ENCODE data around the gene TNIK. TPM values are rescaled to one million over a fixed set of nuclear protein-coding genes. Genes with fewer than 3 reads are reported as not detected.

Gene TNIK
- total RNA-seq, 1 donor from 2014 or later: 38.1 TPM

- DNase-seq (ENCODE audit: extremely low spot score, unreplicated experiment): no peak
- Mint-ChIP-seq H3K9me3 (peaks cover 7% of the 10 kb centered on the region), H3K27ac (no peak overlapping the region), H3K27me3 (peaks cover 3% of the 10 kb centered on the region), H3K4me3 (no peak overlapping the region), H3K4me1 (ENCODE audit: unreplicated experiment) (peaks cover 9% of the 10 kb centered on the region), H3K36me3 (peaks cover 3% of the 10 kb centered on the region)
- TF ChIP-seq CTCF (conservative IDR thresholded peaks at IDR 0.05): no peak
Observed at GRCh38 chr3:171279972-171280371, 180.2 kb downstream of the TNIK start.

- H3K4me1 Mint-ChIP-seq (ENCODE audit: unreplicated experiment): no peaks in the 10 kb centered on the region
- H3K4me3 Mint-ChIP-seq: no peak overlapping the region
- H3K27me3 Mint-ChIP-seq: peaks cover 3% of the 10 kb centered on the region
- no peak for TF ChIP-seq CTCF (conservative IDR thresholded peaks at IDR 0.05)
- no peak for DNase-seq (ENCODE audit: extremely low spot score, unreplicated experiment)
- H3K27ac Mint-ChIP-seq: no peak overlapping the region
- H3K36me3 Mint-ChIP-seq: peaks cover 3% of the 10 kb centered on the region
- peaks cover 13% of the 10 kb centered on the region for H3K9me3 Mint-ChIP-seq
Observed at GRCh38 chr3:171278299-171278590, 182.0 kb downstream of the TNIK start.

- H3K9me3 Mint-ChIP-seq: peaks cover 13% of the 10 kb centered on the region
- no peak for TF ChIP-seq CTCF (conservative IDR thresholded peaks at IDR 0.05)
- no peak overlapping the region for H3K4me3 Mint-ChIP-seq
- no peak for DNase-seq (ENCODE audit: extremely low spot score, unreplicated experiment)
- H3K27ac Mint-ChIP-seq: no peak overlapping the region
- H3K27me3 Mint-ChIP-seq: peaks cover 3% of the 10 kb centered on the region
- peaks cover 3% of the 10 kb centered on the region for H3K36me3 Mint-ChIP-seq
- H3K4me1 Mint-ChIP-seq (ENCODE audit: unreplicated experiment): no peaks in the 10 kb centered on the region
Observed at GRCh38 chr3:171277456-171278298, 182.5 kb downstream of the TNIK start.

GRCh38 chr3:171276923-171277322, 183.3 kb downstream of the TNIK start:
- no peak for DNase-seq (ENCODE audit: extremely low spot score, unreplicated experiment)
- peaks cover 3% of the 10 kb centered on the region for H3K36me3 Mint-ChIP-seq

GRCh38 chr3:171274222-171274621, 186.0 kb downstream of the TNIK start:
- Mint-ChIP-seq H3K4me3 (no peak overlapping the region), H3K4me1 (ENCODE audit: unreplicated experiment) (no peaks in the 10 kb centered on the region), H3K9me3 (peaks cover 13% of the 10 kb centered on the region), H3K27ac (no peak overlapping the region), H3K27me3 (peaks cover 3% of the 10 kb centered on the region), H3K36me3 (peaks cover 3% of the 10 kb centered on the region)
- no peak for TF ChIP-seq CTCF (conservative IDR thresholded peaks at IDR 0.05)
- DNase-seq (ENCODE audit: extremely low spot score, unreplicated experiment): no peak

More at GRCh38 chr3:171276923-171277322, 183.3 kb downstream of the TNIK start:
- H3K9me3 Mint-ChIP-seq: peaks cover 13% of the 10 kb centered on the region
- no peak overlapping the region for H3K27ac Mint-ChIP-seq
- no peak overlapping the region for H3K4me3 Mint-ChIP-seq
- no peaks in the 10 kb centered on the region for H3K4me1 Mint-ChIP-seq (ENCODE audit: unreplicated experiment)
- H3K27me3 Mint-ChIP-seq: peaks cover 3% of the 10 kb centered on the region
- no peak for TF ChIP-seq CTCF (conservative IDR thresholded peaks at IDR 0.05)
